22Rv1 (cell line): ENCODE results near the gene NECAP2.
"Not testable (repeated sequence)": the region's sequence is repeated elsewhere in the genome, so short reads cannot be mapped to it uniquely, and the experiment has no call there.

Source experiments
- H3K27ac ChIP-seq: fragments of 450-650 bp; 2 replicates; pipeline ENCODE4 v1.5.1; 2017
- CTCF ChIP-seq: fragments of 450-650 bp; IDR thresholded peaks from 2 replicates; pipeline ENCODE4 v1.5.1; 2017; ENCODE audit warnings: mild to moderate bottlenecking
- ZFX ChIP-seq: fragments of 450-650 bp; IDR thresholded peaks from 2 replicates; pipeline ENCODE4 v1.6.1; 2017; ENCODE audit warnings: antibody characterized with exemption, borderline replicate concordance

Gene NECAP2

GRCh38 chr1:16449065-16449464, 8.5 kb downstream of the NECAP2 start:
- TF ChIP-seq CTCF (no peak), ZFX (no peak)
- no peak overlapping the region for H3K27ac ChIP-seq

GRCh38 chr1:16449666-16450065, 9.1 kb downstream of the NECAP2 start:
- no peak overlapping the region for H3K27ac ChIP-seq
- TF ChIP-seq CTCF (no peak), ZFX (no peak)

- no peak overlapping the region for H3K27ac ChIP-seq
- TF ChIP-seq ZFX (no peak), CTCF (no peak)
Observed at GRCh38 chr1:16450863-16451481, 10.4 kb downstream of the NECAP2 start.

- H3K27ac ChIP-seq = no peak overlapping the region
- TF ChIP-seq CTCF (no peak), ZFX (no peak)
Observed at GRCh38 chr1:16451841-16452528, 11.5 kb downstream of the NECAP2 start.

GRCh38 chr1:16454909-16455308, 14.4 kb downstream of the NECAP2 start:
- H3K27ac ChIP-seq = not testable (repeated sequence)

- not testable (repeated sequence) for H3K27ac ChIP-seq
Observed at GRCh38 chr1:16456151-16456550, 15.6 kb downstream of the NECAP2 start.

- TF ChIP-seq ZFX = no peak
- TF ChIP-seq CTCF = no peak
- no peak overlapping the region for H3K27ac ChIP-seq
Observed at GRCh38 chr1:16458831-16459230, 18.3 kb downstream of the NECAP2 start.

GRCh38 chr1:16459352-16459925, 18.9 kb downstream of the NECAP2 start:
- TF ChIP-seq ZFX (no peak), CTCF (no peak)
- H3K27ac ChIP-seq = no peak overlapping the region
